Glomerular visceral epithelial cell (primary cell): ENCODE results near the gene GDPD2.
A peak's percentile ranks its signal among the peaks of the same experiment; 100 is the strongest.

Experiments
- DNase-seq: peaks from one replicate; pipeline ENCODE4 v3.0.0-alpha.2; 2016; ENCODE audit errors: extremely low spot score

The GDPD2 gene

DNA sequence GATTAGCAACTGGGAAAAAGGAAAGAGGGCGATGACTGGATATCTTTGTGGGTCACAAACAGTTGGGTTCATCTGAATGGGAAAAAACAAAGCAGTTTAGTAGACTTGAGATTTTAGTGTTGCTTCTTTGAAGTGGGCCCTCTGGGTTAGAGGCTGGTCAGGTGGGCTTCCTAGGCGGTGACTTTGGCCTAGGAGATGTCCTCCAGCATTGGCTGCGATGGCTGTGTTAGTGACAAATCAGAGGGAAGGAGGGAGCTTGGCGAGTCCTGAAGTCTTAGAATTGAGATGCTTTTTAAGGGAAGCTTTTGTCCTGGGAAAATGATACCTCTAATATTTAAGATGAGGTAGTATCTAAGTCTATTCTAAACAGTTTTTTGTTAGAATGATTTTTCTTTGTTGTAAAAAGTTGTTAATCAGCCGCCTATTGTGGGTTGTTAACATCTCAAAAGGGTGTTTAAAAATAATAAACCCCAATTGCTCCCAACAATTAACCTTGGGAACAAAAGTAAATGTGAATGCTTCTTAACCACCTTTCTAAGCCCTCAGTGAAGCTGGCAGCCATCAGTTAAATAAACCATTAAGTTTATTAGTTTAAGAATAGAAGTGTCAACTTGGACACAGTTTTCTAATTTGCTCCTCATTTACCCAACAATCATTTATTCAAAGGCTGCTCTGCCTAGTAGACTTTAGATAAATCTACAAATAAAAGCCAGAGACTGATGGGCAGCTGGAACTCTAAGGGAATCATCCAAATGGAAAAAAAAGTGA, 53.2 kb downstream of the GDPD2 start:
- DNase-seq = no peak

GRCh38 chrX:70476934-70477733, 54.0 kb downstream of the GDPD2 start:
- peak; percentile 81 for DNase-seq

DNA sequence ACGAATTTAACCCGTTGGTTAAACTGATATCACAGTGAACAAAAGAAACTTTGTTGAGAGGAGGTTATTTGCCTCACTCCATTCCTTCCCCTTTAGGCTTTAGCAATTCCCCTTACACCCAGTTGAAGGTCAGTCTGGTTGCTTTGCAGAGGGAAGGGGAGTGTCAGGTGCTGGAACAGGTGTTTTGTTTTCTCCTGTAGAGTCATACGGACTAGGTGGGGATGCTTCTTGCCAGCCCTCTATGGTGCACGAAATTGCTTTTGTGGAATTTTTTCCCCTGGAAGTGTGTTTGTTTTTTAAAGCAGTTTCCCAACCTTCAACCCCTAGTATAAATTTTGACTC, 54.6 kb downstream of the GDPD2 start:
- DNase-seq = no peak

- DNase-seq = no peak
Observed at GRCh38 chrX:70478526-70479245, 55.6 kb downstream of the GDPD2 start.

DNA sequence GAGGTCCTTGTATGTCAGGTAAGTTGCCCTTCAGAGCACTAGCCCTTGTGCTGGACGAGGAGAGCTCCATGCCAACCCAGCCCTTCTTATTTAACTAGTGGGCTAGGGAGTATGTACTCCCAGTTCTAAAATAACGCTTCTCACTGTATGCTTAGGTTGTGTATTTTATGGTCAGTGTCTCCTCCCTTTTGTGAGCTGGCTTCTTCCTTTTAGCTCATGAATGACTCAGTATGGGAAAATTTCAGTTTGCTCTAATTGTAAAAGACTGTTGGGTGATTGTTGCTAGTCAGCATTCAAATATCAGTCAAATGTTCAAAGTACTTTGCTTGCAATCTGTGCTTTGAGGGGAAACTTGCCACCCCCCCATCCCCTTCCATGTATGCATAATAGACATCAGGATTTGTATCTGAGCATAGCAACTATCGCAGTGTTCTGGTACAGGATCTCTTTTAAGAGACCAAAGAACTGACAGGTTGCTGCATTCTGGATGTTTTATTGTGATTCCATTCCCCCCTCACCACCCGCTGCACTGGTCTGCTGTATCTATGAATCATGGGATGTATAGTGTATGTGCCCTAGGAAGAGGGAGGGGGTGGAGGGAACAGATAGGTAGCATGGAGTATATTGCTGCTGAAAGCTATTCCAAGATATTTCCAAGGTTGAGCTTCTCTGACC, 56.3 kb downstream of the GDPD2 start:
- DNase-seq = peak; percentile 48

DNA sequence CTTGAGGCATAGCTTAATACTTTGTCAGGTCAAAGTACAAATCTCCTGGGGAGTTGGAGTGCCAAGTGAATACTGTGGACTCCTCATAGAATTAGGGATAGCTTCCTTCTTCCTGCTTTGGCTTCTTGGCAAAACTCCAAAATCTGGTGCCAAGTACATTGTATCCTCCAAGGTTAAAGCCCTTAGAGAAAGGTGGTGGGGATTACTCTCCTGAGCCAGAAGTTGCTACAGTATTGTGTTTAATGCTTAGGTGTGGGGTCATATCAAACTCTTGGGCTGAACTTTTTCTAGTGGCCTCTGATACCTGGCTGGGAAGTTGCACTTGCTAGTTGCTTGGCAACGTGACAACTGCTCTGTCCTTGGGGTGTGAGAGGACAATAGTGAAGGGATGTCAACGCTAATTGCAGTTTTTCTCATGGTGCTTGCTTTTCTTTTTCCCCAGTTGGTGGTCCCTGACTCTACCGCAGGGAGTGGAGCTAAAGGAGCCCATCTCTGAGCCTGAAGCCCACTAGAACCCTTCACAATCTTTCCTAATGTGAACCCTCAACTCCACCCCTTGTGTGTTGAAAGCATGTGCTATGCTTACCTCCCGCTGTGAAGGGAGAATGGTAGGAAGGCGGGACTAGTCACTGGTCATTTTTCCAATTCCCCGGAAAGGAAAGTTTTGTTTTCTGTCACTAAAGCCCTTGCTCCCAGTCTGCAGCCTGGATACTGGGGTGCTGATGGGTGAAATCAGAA, 57.0 kb downstream of the GDPD2 start:
- no peak for DNase-seq

DNA sequence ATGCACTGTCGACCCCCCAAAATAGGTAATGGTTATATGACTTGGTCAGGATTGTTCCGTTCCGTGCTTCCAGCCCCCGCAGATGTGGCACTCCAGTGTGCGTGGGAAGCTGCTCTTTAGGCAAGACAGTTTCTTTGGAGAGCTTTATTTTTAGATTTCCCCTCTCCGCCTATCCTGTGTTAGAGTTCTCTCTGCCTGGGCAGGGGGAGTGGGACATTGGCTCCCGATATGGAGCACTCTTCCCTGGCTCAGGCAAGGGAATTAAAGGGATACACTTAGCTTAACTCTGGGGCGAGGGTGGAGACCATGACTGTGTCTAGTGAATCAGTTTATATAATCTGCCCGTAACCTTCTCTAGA, 57.5 kb downstream of the GDPD2 start:
- DNase-seq = no peak

DNA sequence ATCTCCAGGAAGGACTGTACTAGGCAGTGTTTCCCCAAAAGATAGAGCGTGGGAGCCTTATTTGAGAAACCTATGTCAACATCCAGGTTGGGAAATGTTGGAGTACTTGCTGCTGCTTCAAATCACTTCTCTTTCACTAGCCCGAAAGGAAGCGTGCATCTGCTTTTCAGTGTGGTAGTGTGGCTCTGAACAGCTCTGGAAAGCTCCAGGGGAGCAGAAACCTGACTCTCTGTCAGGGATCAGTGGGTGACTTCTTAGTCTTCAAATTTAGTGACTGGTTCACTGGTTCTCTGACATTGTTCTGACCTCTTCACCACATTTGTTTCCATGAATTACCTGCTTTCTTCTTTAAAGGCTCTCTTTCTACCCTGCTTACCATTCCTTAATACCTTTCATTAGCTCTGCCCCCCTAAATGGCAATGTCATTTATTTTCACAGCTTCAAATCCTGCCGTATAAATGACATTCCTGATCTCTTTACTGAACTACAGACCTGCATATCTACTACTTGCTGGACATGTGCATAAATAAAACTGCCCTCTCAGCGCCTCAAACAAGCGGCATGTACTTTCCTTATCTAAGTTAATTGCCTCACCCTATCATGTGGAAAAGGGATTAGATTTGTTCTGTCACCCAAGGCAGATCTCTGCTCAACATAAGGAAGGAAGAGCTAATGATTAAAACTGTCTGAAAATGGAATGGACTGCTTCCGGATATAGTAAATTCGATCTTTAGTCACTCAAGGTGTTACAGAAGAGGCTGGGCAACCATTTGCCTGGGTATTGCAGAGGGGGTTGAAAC, 58.6 kb downstream of the GDPD2 start:
- DNase-seq = peak; percentile 18

- DNase-seq = no peak
Observed at GRCh38 chrX:70482300-70482699, 59.2 kb downstream of the GDPD2 start.
